Erythroblast (primary cell): ENCODE measurements around the gene PTGIR.

Experiments used
- GATA1 ChIP-seq: IDR thresholded peaks from 2 replicates; pipeline ENCODE4 v1.6.1; 2011; ENCODE audit warnings: low read depth, mild to moderate bottlenecking, control low read depth, low read length, moderate library complexity
- POLR2A ChIP-seq: IDR thresholded peaks from 2 replicates; pipeline ENCODE4 v1.6.1; 2011; ENCODE audit warnings: mild to moderate bottlenecking, low read length

- TF ChIP-seq POLR2A (no peak), GATA1 (no peak)
Measured at GRCh38 chr19:46639358-46640182, 14.7 kb upstream of the PTGIR start.
